Measurements from ENCODE around the gene SH2D3A. TPM values are rescaled to one million over a fixed set of nuclear protein-coding genes. Genes with fewer than 3 reads are reported as not detected.

The SH2D3A gene
- total and polyA plus RNA-seq, 8 donors, result 6.9 to 27.6 (median 8.3) TPM

GRCh38 chr19:6731822-6732221 is 35.4 kb downstream of the SH2D3A start:
- Histone ChIP-seq H3K27me3 (no peaks in the 10 kb centered on the region), H3K27ac (no peak overlapping the region), H3K4me3 (no peak overlapping the region), H3K9me3 (no peaks in the 10 kb centered on the region), H3K36me3 (peaks cover 0 to 43% of the 10 kb centered on the region in 2 donors), H3K4me1 (peaks cover 11 to 51% of the 10 kb centered on the region in 2 donors)
- intact Hi-C loops (cut with DNase I), result loop anchor here (10.0 kb wide), 1 partner anchor 133 kb away; no protein-coding TSS in a partner anchor
- DNase-seq, result peak in 1 of 4 donors; percentile 65
- no peak for ATAC-seq
- no peak for TF ChIP-seq CTCF (IDR thresholded peaks at IDR 0.05)

DNA sequence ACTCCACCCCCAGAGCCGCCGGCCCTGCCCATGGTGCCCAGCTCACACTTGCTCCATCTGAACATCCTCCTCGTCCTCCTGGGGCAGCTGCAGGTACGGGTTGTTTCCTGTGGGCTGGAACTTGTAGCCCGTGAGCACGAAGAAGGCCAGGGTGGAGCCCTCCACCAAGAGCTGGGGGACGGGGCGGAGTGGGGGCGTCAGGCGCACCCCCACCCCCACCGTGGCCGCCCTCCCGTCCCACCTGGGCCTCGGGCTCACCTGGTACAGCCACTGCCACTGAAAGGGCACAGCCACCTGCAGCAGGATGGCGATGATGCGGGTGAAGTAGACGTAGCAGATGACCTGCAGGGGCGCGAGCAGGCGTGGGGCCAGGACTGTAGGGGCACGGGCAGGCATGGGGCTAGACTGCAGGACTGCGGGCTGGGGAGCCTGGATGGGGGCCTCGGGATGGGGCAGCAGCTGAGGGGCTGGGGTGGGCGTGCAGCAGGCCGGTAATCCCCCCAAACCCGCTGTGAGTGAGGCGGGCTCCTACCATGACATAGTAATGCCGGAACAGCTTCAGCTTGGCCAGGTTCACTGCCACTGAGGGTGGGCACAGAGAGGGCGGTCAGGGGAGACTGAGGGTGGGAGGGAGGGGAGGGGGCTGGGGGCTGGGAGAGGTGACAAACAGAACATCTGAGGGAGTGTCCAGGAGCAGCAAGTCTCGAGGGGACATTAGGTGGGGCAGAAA is 36.1 kb downstream of the SH2D3A start:
- peaks cover 9 to 44% of the 10 kb centered on the region in 2 donors for H3K4me1 ChIP-seq
- peak in 1 of 4 donors; percentile 66 for DNase-seq
- no peaks in the 10 kb centered on the region for H3K9me3 ChIP-seq
- ATAC-seq, result peak; percentile 1
- peaks cover 0 to 43% of the 10 kb centered on the region in 2 donors for H3K36me3 ChIP-seq
- no peaks in the 10 kb centered on the region for H3K27me3 ChIP-seq
- intact Hi-C loops (cut with DNase I), result loop anchor here (10.0 kb wide), 1 partner anchor 134 kb away; no protein-coding TSS in a partner anchor
- H3K4me3 ChIP-seq, result no peak overlapping the region
- TF ChIP-seq CTCF (IDR thresholded peaks at IDR 0.05), result no peak
- H3K27ac ChIP-seq, result no peak overlapping the region

GRCh38 chr19:6730153-6730804 is 37.0 kb downstream of the SH2D3A start:
- H3K36me3 ChIP-seq, result peaks cover 0 to 43% of the 10 kb centered on the region in 2 donors
- H3K4me1 ChIP-seq, result peaks cover 5 to 38% of the 10 kb centered on the region in 2 donors
- peak overlapping the region in 1 of 2 donors; percentile 30 for H3K4me3 ChIP-seq
- no peaks in the 10 kb centered on the region for H3K9me3 ChIP-seq
- ATAC-seq (peak; percentile 94), DNase-seq (peak in 3 of 4 donors; percentile 73 to 91 (median 87))
- TF ChIP-seq CTCF (IDR thresholded peaks at IDR 0.05), result no peak
- H3K27ac ChIP-seq, result peak overlapping the region; percentile 3 to 38
- no peaks in the 10 kb centered on the region for H3K27me3 ChIP-seq
- intact Hi-C loops (cut with DNase I), result loop anchor here (10.0 kb wide), 1 partner anchor 135 kb away; no protein-coding TSS in a partner anchor

- H3K9me3 ChIP-seq, result no peaks in the 10 kb centered on the region
- no peak for TF ChIP-seq CTCF (IDR thresholded peaks at IDR 0.05)
- H3K4me1 ChIP-seq, result peaks cover 5 to 40% of the 10 kb centered on the region in 2 donors
- peak overlapping the region in 1 of 2 donors; percentile 30 for H3K4me3 ChIP-seq
- H3K27me3 ChIP-seq, result no peaks in the 10 kb centered on the region
- ATAC-seq, result no peak
- intact Hi-C loops (cut with DNase I), result loop anchor here (10.0 kb wide), 1 partner anchor 135 kb away; no protein-coding TSS in a partner anchor
- peak in 1 of 4 donors; percentile 71 for DNase-seq
- peak overlapping the region; percentile 3 to 38 for H3K27ac ChIP-seq
- peaks cover 0 to 39% of the 10 kb centered on the region in 2 donors for H3K36me3 ChIP-seq
Observed at GRCh38 chr19:6729573-6730152, 37.6 kb downstream of the SH2D3A start.

All from left lung (tissue), 10 donors.